ENCODE measurements around the gene TMOD1. TPM values are rescaled to one million over a fixed set of nuclear protein-coding genes. Genes with fewer than 3 reads are reported as not detected.

Gene TMOD1
- total RNA-seq, 4 donors from 2014 or later: 5.9 to 93.7 (median 22.2) TPM

GRCh38 chr9:97468658-97469448, 32.6 kb upstream of the TMOD1 start:
- intact Hi-C loops (cut with DNase I; ENCODE audit: low total_unique reads): loop anchor here (5.0 kb wide), 1 partner anchor 148 kb away; no protein-coding TSS in a partner anchor
- TF ChIP-seq POLR2A (IDR thresholded peaks at IDR 0.05): no peak
- peak; percentile 84 to 95 (median 90) for TF ChIP-seq CTCF (IDR thresholded peaks at IDR 0.05)
- Histone ChIP-seq H3K36me3 (no peaks in the 10 kb centered on the region), H3K4me1 (no peaks in the 10 kb centered on the region), H3K4me3 (no peak overlapping the region), H3K27me3 (no peaks in the 10 kb centered on the region), H3K27ac (peak overlapping the region; percentile 45 to 71), H3K9me3 (no peaks in the 10 kb centered on the region)
- peak; percentile 80 to 85 for DNase-seq

GRCh38 chr9:97470076-97470475, 31.4 kb upstream of the TMOD1 start:
- Histone ChIP-seq H3K27me3 (no peaks in the 10 kb centered on the region), H3K4me1 (no peaks in the 10 kb centered on the region), H3K9me3 (no peaks in the 10 kb centered on the region), H3K4me3 (no peak overlapping the region), H3K36me3 (no peaks in the 10 kb centered on the region), H3K27ac (peak overlapping the region in 1 of 2 donors; percentile 23)
- TF ChIP-seq CTCF (IDR thresholded peaks at IDR 0.05) (peak in 2 of 4 experiments; percentile 28 to 35), POLR2A (IDR thresholded peaks at IDR 0.05) (no peak)
- no peak for DNase-seq
- intact Hi-C loops (cut with DNase I; ENCODE audit: low total_unique reads): no loop called here

- intact Hi-C loops (cut with DNase I; ENCODE audit: low total_unique reads): no loop called here
- Histone ChIP-seq H3K4me1 (no peaks in the 10 kb centered on the region), H3K27ac (peak overlapping the region in 1 of 2 donors; percentile 63), H3K27me3 (no peaks in the 10 kb centered on the region), H3K4me3 (no peak overlapping the region), H3K36me3 (no peaks in the 10 kb centered on the region), H3K9me3 (no peaks in the 10 kb centered on the region)
- TF ChIP-seq POLR2A (IDR thresholded peaks at IDR 0.05): no peak
- no peak for TF ChIP-seq CTCF (IDR thresholded peaks at IDR 0.05)
- no peak for DNase-seq
Observed at GRCh38 chr9:97473717-97474116, 27.7 kb upstream of the TMOD1 start.

GRCh38 chr9:97474372-97474925, 27.0 kb upstream of the TMOD1 start:
- peak overlapping the region; percentile 63 to 77 for H3K27ac ChIP-seq
- no peaks in the 10 kb centered on the region for H3K9me3 ChIP-seq
- no peak for TF ChIP-seq POLR2A (IDR thresholded peaks at IDR 0.05)
- TF ChIP-seq CTCF (IDR thresholded peaks at IDR 0.05): no peak
- no peak for DNase-seq
- intact Hi-C loops (cut with DNase I; ENCODE audit: low total_unique reads): no loop called here
- no peaks in the 10 kb centered on the region for H3K36me3 ChIP-seq
- H3K4me1 ChIP-seq: no peaks in the 10 kb centered on the region
- no peaks in the 10 kb centered on the region for H3K27me3 ChIP-seq
- H3K4me3 ChIP-seq: no peak overlapping the region

- no peak overlapping the region for H3K4me3 ChIP-seq
- no peaks in the 10 kb centered on the region for H3K36me3 ChIP-seq
- intact Hi-C loops (cut with DNase I; ENCODE audit: low total_unique reads): no loop called here
Observed at GRCh38 chr9:97475059-97475458, 26.4 kb upstream of the TMOD1 start.

More at GRCh38 chr9:97475059-97475458, 26.4 kb upstream of the TMOD1 start:
- Histone ChIP-seq H3K27ac (peak overlapping the region; percentile 63 to 77), H3K4me1 (no peaks in the 10 kb centered on the region), H3K27me3 (no peaks in the 10 kb centered on the region), H3K9me3 (no peaks in the 10 kb centered on the region)
- peak in 1 of 2 donors; percentile 71 for DNase-seq
- TF ChIP-seq CTCF (IDR thresholded peaks at IDR 0.05): no peak
- peak in 1 of 2 donors; percentile 21 for TF ChIP-seq POLR2A (IDR thresholded peaks at IDR 0.05)

Measured in uterus (tissue), 4 donors.